SK-N-SH treated with all-trans-retinoic acid at 6 μM for 48 hours (cell line): ENCODE data around the gene FZD4.

ENCODE experiments used
- CREB5 ChIP-seq: fragments of 250-450 bp; sonication (Bioruptor Pico); IDR thresholded peaks from 2 replicates; pipeline ENCODE4 v1.5.1; 2020; ENCODE audit warnings: low read depth, mild to moderate bottlenecking, moderate library complexity
- CSDC2 ChIP-seq: fragments of 250-450 bp; sonication (Bioruptor Pico); IDR thresholded peaks from 2 replicates; pipeline ENCODE4 v1.5.0; 2020; ENCODE audit warnings: mild to moderate bottlenecking, moderate library complexity
- GLIS3 ChIP-seq: fragments of 250-450 bp; sonication (Bioruptor Pico); IDR thresholded peaks from 2 replicates; pipeline ENCODE4 v1.5.0; 2020; ENCODE audit warnings: mild to moderate bottlenecking, moderate library complexity
- OSR1 ChIP-seq: fragments of 250-450 bp; sonication (Bioruptor Pico); IDR thresholded peaks from 2 replicates; pipeline ENCODE4 v1.8.0; 2022; ENCODE audit warnings: moderate library complexity, mild to moderate bottlenecking, inconsistent platforms
- PATZ1 ChIP-seq: fragments of 250-450 bp; sonication (Bioruptor Pico); IDR thresholded peaks from 2 replicates; pipeline ENCODE4 v1.8.0; 2020; ENCODE audit warnings: mild to moderate bottlenecking, moderate library complexity, borderline replicate concordance
- SNAI2 ChIP-seq: fragments of 250-450 bp; sonication (Bioruptor Pico); IDR thresholded peaks from 2 replicates; pipeline ENCODE4 v1.5.0; 2020; ENCODE audit warnings: mild to moderate bottlenecking, moderate library complexity
- ZC3H10 ChIP-seq: fragments of 250-450 bp; sonication (Bioruptor Pico); IDR thresholded peaks from 2 replicates; pipeline ENCODE4 v1.5.1; 2021; ENCODE audit warnings: mild to moderate bottlenecking, moderate library complexity

- TF ChIP-seq CREB5, result no peak
- TF ChIP-seq OSR1 (CRISPR knock-in tag), result no peak
- no peak for TF ChIP-seq SNAI2 (CRISPR knock-in tag)
- no peak for TF ChIP-seq GLIS3 (CRISPR knock-in tag)
- TF ChIP-seq CSDC2, result no peak
- no peak for TF ChIP-seq ZC3H10
- no peak for TF ChIP-seq PATZ1 (CRISPR knock-in tag)
Measured at GRCh38 chr11:86901599-86901998, 53.6 kb downstream of the FZD4 start.
